Fibroblast of skin of left biceps (primary cell): ENCODE measurements around the gene PPARA.
"Not testable (repeated sequence)": the region's sequence is repeated elsewhere in the genome, so short reads cannot be mapped to it uniquely, and the experiment has no call there.

ENCODE experiments used
- DNase-seq, 2 experiments: peaks; one replicate each; pipeline ENCODE4 v3.0.0-alpha.2; 2013; ENCODE audit warnings: low read depth in 2 of 2

The PPARA gene

DNA sequence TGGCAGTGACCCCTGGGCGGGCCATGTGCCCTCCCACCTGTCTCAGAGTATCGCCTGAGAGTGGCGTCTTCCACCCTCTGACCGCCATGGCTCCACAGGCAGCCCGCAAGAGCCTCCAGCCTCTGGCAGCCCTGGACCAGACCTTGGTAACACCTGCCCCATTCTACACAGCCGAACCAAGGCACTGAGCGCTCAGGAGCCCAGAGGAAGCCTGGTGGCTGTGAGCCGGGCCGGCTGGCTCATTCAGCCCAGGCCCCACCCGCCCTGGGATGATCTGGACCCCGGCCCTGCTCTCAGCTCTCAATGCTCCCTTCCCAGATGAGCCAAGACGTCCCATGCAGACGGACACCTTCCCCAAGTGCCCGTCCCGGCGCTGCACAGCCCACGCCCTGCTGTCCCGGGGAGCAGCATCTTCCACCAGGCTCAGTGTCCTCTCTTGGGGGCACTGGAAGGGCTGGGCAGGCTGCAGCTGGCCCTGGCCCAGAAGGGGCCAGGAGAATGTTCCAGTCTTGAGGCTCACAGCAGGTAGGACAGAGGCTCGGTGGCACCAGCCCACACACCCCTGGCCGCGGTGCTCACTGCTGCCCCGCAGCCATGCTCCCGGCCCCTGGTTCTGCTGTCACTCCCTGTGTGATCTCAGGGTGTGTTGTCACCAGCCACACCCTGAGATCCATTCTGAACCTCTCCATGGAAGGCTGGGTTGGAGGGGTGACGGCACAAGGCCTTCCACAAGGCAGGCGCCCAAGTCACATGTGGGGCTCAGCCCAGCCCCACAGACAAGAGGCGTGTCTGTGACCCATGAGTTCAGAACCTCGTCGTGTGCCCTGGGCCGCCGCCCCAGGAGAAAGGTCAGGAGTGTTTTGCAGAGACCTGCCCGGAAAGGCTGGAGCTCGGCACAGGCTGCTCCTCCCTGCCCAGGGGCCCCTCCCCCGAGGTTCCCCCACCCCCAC is 24.2 kb upstream of the PPARA start:
- DNase-seq: no peak

DNA sequence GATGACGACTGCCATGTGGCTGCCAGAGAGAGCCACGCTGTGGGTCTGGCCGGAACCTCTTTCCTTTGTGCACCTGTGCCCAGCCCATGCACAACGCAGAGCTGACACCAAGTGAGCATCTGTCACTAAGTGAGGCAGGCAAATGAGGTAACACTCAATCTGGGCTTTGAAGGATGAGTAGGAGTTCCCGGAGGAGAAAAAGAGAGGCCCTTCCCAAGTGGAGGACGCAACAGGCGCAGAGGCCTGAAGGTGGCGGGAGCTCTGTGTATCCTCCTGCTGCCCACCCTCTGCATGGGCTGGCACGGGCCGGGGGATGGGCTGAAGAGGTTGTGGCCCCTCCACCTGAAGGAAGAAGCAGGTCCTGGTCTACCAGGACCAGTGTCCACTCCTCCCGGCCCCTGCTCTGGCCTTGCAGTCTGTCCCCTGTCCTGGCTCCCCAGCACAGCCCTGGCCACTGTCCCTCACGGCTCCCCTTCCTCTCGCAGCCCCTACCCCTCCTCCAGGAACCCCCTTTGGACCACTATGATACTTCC is 23.4 kb upstream of the PPARA start:
- no peak for DNase-seq

DNA sequence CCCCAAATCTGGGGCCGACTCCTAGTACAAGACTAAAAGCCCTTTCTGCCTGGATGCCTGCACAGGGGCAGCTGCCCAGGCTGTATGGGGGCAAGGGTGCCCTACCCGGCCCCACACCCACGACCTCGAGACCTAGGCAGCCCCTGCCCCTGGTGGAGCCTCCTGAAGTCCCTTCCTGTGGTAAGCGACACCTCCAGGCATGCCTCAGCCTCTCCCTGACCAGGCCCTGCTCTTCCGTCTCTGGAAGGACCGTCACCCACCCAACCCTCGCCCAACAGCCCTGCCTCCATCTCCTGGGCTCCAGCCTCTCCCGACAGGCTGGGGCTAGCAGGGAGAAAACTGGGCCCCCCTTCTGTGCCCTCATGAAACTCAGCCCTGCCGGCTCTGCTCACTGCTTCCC is 22.8 kb upstream of the PPARA start:
- DNase-seq: no peak

DNA sequence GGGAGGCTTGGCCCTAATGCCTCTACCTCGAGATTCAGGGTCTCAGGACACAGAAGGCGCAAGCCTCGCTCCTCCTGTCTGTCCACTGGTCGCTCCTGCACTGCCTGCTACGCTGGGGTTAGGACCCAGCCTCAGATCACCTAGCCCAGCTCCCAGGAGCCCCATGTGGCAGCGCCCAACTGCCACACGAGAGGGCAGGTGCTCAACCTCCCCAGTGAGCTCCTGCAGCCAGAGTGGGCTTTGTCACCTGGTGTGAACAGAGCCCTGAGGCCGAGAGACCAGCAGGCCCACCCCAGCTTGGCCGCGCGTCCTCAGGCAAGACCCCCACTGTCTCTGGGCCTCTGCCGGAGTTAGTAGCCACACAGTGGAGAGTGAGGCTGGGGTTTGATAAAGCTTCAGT is 21.7 kb upstream of the PPARA start:
- DNase-seq: no peak

DNA sequence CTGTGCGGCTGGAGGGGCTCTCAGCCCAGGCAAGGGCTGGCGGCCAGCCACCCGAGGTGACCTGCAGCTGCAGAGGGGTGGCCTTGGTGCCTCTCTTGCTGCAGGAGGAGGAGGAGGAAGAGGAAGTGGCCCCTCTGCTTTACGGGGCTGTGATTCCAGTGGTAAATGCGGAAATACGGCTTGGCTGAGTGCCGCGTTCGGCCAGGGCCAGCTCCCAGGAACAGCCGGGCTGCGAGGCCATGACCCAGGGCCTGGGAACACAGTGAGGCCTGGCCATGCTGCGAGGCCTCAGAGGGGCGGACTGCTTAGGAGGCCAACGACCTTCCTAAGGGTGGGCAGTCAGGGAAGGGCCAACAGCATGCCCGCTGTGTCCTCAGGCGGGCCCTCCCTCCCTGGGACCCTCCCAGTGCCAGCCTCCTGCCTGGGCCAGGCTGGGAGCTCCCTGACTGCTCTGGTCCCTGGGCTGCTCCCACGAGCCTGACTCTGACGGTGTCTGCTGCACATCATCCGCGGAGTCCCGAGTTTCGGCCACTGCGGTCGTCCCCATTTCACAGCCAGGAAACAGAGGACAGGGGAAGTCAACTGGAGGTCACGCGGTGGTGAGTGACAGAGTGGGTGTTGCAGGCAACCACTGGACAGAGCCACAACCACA is 20.8 kb upstream of the PPARA start:
- no peak for DNase-seq

DNA sequence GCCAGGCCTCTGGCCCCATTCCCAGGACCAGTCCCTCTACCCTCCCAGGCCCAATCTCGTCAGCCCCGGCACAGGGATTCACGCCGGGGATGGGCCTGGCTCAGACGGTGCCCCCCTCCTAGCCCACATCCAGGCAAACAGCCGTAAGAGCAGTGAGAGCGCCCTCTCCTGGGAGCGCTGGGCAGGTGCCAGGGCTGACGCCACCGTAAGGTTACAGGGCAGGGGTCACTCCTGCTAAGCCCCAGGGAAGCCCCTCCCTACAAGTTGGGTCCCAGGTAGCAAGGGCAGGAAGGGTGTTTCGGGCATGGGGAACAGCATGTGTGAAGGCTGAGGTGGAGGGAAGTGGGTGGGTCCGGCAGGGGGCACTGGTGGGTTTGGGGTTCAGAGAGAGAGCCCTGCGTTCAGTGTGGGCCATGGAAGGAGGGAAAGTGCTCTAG is 19.2 kb upstream of the PPARA start:
- DNase-seq: no peak

DNA sequence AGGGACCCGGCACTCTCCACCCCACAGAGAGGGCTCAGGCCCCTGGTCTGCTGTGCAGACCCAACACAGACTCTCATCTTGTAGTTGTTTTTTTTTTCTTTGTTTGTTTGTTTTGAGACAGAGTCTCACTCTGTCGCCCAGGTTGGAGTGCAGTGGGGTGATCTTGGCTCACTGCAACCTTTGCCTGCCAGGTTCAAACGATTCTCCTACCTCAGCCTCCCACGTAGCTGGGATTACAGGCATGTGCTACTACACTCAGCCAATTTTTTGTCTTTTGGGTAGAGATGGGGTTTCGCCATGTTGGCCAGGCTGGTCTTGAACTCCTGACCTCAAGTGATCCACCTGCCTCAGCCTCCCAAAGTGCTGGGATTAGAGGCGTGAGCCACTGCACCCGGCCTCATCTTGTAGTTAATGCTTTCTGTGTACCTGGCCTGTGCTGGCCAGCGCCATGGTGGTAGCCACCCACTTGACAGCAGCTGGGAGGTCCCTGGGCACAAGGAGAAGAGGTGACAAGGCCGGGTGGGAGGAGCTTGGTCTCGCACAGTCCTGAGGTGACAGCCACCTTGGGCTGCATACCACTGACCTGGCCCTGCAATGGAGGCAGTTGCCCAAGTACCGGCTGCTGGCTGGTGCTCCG is 18.0 kb upstream of the PPARA start:
- DNase-seq: not testable (repeated sequence)

DNA sequence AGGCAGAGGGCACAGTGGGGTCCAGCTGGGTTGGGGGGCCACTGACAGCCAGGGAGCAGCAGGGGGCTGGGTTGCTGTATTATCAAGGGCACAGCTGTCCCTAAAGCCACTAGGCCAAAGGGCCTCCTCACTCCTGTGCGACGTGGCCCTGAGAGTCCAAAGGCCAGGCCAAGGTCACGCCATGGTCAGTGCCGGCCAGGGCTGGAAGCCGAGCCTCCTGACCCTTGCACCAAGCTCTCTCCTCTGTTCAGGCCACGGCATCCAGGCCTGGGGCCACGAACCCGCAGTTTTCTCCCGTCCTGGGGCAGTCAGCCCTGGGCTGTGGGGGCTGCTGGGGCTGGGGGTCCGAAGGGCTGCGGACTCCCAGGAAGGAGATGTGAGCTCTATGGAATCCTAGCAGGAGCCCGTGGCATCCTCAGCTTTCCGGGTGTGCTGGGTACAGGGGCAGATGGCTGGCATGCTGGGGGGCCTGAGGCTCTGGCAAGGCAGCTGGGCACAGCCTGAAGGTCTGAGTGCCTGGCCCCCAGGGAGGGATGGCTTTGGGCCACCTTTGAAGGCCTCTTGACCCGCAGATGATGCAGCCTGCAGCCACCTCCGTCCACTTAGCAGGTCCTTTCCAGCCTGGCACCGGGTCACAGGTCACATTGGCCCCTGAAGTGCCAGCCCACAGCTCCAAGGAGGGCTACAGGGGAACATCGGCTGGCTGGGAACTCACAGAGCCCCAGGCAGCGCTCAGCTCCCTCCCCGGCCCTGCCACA is 17.3 kb upstream of the PPARA start:
- DNase-seq: no peak

DNA sequence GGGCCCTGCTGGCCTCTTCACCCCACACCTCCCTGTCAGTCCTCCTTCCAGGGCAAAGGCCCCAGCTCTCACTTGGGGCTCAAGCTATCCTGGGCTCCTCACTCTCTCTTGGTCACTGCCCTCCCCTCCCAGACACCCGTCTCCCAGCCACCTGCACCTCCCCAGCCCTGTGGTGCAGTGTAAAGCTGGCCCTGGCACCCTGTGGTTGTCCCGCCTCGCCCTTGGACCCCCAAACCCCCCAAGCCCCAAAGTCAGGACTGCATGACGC is 16.8 kb upstream of the PPARA start:
- no peak for DNase-seq

DNA sequence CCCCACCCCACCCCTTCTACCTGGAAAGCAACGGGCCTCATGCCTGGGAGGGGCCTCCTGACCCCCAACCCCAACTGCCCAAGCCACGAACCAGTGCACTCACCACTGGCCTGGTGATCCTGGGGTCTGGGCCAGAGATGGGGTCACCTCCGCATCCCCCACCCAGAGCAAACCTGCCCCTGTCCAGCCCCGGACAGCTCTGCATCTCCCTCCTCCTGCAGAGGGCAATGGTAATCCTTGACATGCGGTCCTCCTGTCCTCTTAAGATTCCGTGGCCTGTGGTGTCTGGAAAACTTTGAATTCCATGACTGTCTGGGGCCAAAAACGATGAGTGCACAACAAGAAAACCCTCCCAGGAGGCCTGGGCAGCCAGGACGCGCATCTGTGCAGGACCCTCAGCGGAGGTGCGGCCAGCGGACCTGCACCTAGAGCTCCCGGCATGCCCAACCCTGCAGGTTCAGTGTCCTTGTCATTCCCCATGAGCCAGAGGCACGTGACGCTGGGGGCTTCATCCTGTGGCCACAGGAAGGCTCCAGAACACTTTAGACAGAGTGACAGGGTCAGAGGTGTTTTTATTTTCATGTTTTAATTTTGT is 16.1 kb upstream of the PPARA start:
- no peak for DNase-seq

DNA sequence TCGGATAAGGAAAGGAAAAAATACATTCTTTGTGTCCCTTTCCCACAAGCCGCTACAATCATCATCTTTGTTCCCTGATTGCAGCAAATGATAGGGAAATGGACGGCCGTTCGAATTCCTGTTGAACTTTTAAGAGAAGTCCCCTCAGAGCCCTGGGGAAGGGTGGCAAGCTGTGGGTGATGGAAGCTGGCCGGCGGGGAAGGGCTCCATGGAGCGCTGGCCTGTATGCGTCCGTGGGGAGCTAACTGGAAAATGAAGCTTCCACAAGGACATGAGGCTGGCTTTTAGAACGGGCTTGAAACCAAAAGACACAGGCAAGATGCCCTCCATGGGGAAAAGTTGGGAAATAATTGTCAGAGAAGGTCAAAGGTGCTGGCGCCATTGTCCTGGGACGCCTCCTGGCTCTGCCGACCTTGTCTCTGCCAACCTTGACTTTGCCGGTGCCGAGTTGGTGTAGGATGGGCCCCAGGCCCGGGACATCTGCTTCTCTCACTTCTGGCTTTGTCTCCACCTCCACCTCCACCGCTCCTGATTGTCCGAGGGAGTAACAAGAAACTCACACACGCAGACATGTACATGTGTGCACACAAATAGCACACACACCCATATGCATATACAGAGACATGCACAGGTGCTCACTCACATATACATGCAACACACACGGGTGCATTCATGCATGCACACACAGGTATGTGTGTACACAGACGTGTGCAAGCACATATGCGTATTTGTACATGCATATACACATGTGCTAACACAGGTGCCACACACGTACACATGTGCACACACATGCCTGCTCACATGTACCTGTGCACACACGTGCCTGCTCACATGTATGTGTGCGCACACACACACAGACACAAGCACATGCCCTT is 14.5 kb upstream of the PPARA start:
- no peak for DNase-seq

DNA sequence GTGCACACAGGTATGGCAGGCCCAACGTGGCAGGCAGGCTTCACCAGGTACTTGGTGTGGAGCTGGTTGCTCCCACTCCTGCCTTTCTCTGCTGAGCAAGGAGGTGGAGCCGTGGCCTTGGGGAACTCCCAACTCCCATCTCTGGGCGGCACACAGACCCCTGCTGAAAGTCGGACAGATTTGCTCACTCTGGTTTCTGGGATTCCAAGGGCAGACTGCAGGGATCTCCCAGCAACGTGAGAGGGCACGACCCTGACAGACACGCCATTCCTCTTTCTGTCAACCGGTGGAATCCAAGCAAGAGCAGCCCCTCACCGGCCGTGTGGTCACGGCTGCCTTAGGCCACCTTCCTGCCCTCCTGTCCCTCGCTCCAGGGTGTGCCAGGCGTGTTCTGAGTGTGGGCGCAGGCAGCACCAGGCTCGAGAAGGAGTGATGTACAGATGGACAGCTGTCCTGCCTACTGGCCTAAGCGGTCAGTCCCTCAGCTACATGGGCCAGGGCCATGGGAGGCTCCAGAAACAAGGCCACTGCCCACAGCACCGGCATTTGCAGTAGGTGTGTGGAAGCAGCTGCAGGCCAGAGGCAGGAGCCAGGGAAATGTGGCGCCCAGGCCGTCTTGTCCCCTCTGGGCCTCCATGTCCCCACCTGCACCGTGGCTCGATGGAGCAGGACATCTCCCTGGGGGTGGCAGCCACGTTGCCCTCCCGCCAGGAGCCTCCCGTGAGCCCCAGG is 13.7 kb upstream of the PPARA start:
- no peak for DNase-seq

DNA sequence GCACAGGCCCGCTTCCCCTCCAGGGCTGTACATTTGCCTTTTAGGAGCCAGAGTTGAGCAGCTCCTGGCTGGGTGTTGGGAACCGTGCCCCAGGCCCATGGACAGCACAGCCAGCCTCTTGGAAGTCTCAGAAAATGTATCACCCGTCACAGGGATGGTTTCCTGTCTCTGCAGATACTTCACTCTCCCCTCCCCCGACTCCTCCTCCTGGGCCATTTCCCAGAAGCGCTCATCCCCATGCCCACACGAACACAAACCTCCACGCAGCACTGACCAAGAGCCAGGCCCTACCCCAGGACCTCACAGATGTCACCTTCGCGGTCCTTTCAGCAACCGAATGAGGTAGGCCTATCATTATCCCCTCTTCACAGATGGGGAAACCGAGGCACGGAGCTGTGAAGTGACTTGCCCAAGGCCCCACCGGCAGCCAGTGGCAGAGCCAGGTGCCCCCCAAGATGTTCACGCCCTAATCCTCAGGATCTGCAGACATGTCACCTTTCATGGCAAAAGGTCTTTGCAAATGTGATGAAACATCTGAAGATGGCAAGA is 13.0 kb upstream of the PPARA start:
- DNase-seq: no peak

DNA sequence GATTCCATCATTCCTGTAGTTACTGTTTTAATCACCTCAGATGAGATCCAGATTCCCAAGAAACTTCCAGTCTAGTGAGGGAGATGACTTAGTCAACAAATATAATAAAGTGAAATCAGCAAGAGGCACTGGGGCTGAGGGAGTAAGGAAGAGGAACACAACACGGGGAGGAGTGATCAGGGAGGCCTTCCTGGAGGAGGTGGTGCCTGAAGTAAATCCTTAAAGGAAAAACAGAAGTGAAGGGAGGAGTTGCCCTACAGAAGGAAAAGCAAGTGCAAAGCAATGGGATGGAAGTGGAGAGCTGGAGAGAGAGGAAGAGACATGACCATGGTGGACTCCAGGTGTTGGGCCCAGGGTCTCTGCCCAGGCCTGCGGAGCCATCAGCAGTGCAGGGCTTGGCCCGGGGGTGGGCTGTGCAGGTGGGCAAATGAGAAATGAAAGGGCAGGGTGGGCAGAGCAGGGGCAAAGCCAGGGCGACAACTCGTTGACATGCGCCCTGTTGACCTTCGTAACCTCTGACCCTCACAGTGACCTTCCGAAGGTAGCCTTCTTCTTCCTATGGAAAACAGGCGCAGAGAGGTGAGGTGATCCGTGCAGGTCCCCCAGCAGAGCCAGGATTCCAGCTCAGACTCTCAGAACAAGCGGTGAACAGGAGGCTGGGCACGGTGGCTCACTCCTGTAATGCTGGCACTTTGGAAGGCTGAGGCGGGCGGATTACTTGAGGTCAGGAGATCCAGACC is 12.1 kb upstream of the PPARA start:
- DNase-seq: no peak

DNA sequence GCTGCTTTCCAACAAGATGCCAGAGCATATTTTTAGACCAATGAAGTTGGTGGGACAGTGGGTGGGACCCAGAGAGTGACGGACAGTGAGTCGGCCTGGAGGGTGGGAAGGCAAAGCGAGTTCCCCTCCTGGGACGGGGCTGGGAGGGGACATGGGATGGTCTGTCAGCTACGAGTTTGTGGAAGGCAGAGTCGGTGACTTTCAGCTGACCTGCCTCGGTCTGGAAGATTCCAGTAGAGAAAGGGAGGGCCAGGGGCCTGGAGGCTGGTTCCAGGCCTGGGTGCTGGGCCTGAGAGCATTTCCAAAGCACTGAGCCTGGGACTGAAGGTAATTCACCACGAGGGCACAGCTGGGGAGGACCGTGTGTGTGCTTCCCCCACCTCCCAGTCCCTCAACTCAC is 10.9 kb upstream of the PPARA start:
- DNase-seq: not testable (repeated sequence)

DNA sequence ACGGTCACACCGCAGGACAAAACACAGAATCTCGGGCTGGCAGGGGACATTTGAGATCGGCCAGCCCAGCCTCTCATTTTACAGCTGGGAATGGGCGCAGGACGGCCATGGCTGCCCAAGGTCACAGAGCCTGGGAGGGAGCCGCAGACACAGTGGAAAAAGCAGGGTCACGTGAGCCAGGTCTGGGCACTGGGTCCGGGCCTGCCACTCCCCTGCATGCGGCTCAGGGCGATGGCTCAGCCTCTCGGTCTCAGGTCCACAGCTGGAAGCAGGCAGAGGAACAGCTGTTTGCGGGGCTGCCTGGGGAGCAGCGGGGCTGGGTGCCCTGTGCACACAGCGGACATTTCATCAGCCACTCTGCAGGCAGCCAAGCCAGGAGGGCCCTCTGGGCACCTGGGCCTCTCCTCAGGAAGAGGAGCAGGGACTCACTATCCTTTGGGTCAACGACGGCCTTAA is 10.4 kb upstream of the PPARA start:
- DNase-seq: no peak

DNA sequence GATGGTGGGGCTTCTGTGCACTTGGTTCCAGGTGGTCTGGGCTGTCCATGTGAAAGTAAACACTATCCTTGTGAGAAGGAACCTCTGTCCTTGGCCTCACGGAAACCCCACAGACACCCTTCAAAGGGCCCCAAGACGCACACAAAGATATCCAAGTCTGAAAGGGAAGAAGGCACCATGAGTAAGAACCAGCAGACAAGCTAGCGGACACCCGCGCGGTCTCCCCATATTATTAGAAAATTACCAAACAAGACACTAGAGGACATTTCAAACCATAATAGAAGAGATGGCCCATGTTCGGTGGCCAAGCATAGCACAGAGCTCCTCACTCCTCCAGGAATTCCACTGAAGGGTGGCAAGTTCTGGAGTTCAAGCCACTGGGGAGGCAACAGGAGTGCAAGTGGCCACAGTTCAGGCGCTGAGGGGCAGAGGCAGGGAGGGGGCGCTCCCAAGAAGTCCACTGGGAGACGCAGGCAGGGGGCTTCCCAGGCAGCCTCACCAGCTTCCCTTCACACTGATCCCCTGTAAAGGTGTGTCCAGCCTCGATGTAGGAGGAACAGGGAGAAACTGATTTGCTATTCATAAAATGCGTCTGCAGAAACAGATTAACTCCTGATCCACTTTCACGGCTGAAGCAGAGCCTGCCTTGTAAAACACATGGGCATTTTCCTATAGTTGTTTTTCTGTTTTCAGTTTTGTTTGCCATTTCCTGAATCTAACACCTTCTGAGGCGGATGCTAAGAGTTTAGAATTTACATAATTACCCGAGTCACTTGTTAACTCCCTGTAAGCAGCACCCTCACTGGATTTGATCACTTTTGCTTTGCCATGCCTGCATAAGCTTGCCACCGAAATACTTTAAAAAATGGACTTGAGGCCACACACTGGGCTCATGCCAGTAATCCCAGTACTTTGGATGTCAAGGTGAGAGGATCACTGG is 9.1 kb upstream of the PPARA start:
- DNase-seq: no peak
